HG03060 (cell line): ENCODE data around the gene TTPAL.

Source experiments
- ATAC-seq: cut with Tn5 transposase; IDR thresholded peaks from one replicate; pipeline ENCODE4 v1.9.1; 2021; ENCODE audit warnings: low read depth, moderate number of reproducible peaks; ENCODE audit not compliant: unreplicated experiment

The TTPAL gene

GRCh38 chr20:44475694-44476560 lies at the start of gene TTPAL:
Gene TTPAL (plus strand): TSS chr20:44475874. CDS start chr20:44480000, 4,126 bp downstream.
- peak; percentile 54 for ATAC-seq

DNA sequence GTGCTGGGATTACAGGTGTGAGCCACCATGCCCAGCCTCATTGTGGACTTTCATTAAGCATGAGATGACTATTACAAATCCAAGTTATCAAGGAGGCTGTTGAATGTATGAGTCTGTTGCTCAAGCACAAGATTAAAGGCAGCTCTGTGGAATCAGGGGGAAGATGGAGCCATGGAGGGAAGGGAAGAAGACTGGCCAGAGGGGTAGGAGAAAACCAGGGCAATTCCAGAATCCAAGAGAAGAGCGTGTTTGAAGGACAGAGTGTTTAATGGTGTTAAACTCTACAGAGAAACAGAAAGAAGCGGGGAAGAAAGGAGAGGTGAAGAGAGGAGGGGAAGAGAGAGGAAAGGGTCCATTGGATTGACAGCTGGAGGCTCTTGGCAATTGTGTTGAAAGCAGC lies 49.8 kb upstream of the TTPAL start:
- no peak for ATAC-seq

DNA sequence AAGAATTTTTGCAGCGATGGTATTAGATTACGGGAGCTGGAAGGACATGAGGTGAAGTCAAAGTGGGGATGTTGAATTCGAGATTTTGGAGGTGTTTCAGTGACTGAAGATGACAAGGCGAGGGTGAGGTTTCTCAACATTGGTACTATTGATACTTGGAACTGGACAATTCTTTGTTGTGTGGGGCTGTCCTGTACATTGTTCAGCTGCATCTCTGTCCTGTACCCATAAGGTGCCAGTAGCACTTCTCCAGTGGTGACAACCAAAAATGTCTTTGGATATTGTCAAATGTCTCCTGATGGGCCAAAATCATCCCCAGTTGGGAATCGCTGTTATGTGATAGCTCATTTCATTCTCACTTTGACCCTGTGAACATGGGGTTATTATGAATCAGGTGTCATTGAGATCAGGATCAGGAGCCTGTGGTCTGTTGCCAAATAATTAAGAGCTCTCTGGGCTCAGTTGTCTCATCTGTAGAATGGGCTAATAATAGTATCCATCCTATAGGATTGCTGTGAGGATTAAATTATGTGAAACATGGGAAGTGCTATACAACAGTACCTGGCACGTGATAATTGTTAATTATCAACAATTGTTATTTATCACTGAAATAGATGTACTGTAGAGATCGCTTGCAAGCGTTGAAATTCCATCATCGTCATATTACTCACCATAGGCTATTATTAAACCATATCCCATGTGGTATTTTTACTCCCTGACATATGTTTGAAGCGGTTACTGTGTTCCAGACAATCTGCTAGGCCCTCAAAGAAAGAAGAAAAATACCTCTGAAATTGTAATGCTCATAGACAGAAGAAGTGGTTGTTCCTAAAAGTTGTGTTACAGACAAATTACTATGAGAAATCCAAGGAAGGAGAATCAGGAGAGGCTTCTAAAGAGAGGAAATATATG lies 48.5 kb upstream of the TTPAL start:
- ATAC-seq, result no peak

GRCh38 chr20:44427804-44428173 lies 47.9 kb upstream of the TTPAL start:
- ATAC-seq, result no peak

GRCh38 chr20:44428174-44429016 lies 47.3 kb upstream of the TTPAL start:
- no peak for ATAC-seq

- no peak for ATAC-seq
Observed at GRCh38 chr20:44429017-44429339, 46.7 kb upstream of the TTPAL start.

GRCh38 chr20:44429419-44430269 lies 46.0 kb upstream of the TTPAL start:
- no peak for ATAC-seq

DNA sequence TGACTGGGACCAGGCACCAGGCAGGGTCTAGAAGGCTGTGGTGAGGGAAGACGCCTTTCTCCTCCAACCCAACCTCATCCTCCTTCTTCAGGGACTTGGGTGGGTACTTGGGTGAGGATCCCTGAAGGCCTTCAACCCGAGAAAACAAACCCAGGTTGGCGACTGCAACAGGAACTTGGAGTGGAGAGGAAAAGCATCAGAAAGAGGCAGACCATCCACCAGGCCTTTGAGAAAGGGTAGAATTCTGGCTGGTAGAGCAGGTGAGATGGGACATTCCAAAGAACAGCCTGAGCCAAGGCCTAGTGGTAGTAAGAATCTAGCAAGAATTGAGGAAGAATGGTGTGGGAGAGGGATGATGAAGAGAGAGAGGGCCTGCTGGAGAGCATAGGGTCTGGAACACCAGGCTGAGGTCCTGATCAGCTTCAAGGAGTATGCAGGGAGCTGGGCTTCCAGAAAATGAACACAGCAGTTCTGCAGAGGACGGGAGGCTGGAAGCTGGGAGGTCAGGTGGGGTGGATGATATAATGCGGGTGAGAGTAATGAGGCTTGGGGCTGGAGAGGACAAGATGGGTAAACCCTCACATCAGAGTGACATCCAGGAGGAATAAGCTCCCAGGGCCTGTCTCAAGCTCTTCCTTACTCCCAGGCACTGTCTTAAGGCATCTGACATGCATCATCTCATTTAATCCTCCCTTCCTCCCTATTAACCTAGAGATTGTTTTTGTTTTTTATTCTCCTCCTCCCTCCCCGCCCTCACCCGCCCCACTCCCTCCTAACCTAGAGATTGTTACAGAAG lies 45.2 kb upstream of the TTPAL start:
- no peak for ATAC-seq

- ATAC-seq, result no peak
Observed at GRCh38 chr20:44431118-44431501, 44.6 kb upstream of the TTPAL start.

- ATAC-seq, result no peak
Observed at GRCh38 chr20:44431502-44432234, 44.0 kb upstream of the TTPAL start.

DNA sequence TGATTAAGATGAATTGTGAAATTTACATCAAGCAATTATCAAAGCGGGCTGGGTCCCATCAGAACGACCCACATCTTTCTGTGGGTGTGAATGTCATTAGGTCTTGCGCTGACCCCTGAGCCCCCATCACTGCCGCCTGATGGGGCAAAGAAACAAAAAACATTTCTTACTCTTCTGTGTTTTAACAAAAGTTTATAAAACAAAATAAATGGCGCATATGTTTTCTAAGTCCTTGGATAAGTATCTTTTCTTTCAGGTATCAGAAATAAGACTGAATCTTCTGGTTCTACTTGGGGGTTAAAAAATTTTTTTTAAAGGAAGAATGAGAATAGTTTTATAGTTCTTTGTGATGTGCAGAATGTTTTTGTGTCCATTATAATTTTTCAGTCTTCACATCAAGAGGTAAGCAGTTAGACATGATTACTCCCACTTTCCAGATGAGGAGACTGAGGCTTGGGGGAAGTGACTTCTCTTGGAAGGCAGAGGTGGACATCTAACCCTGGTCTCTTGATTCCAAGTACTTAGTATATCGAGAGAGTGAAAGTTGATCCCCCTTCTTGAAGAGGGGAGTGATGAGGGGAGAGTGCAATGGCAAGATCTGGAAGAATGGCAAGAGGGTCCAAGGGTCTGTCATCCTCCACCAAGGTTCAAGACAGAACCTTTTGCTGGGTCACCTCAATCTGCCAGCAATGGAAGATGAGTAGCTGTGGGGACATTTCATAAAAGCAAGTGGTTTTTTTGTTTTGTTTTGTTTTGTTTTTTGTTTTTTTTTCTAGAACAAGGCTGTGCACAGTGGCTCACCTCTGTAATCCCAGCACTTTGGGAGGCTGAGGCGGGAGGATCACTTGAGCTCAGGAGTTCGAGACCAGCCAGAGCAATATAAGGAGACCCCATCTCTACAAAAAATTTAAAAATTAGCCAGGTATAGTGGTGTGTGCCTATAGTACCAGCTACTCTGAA lies 42.8 kb upstream of the TTPAL start:
- ATAC-seq, result no peak

DNA sequence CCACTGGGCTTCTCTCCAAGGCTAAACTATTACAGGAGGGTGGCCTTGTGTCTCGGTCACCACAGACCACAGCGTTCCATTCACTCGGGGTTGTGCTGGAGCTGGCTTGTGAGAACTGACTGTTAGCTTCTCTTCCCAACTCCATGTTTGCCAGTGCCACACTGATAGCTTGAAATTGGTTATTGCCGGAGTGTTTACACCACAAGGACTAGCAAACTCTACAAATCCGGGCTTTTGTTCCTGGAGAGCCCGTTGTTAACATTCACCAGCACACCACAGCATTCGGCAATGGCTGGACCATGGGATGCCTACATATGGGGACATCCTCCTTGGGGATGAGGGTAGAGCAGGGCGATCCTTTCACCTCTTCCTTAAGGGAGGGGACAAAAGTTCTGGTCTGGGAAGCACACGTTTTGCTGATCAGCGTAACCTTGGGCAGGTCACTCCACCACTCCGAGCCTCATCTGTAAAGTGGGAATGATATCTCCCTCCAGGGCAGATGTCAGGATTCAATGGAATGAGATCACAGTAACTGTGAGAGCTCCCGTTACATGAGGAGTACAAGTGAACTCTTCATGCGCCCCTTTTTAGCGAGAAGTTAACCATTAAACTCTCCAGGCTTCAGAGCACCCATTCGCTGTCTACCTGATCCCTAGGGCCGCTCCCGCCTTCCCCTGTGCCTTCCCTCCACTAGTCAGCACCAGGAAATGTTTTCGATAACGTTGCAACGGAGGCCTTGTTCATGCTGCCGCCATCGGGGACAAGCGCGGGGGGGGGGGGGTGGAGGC lies 41.7 kb upstream of the TTPAL start:
- no peak for ATAC-seq

- ATAC-seq, result no peak
Observed at GRCh38 chr20:44435630-44436335, 39.9 kb upstream of the TTPAL start.

- ATAC-seq, result no peak
Observed at GRCh38 chr20:44436393-44436792, 39.3 kb upstream of the TTPAL start.

DNA sequence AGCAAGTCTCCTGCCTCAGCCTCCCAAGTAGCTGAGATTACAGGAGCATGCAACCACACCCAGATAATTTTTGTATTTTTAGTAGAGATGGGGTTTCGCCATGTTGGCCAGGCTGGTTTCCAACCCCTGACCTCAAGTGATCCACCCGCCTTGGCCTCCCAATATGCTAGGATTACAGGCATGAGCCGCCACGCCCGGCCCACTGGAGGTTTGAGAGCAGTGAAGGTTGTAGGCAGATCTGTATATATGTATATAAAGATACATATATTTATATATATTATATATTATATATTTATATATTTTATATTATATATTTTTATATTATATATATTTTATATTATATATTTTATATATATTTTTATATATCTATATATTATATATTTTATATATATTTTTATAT lies 38.2 kb upstream of the TTPAL start:
- ATAC-seq, result no peak

DNA sequence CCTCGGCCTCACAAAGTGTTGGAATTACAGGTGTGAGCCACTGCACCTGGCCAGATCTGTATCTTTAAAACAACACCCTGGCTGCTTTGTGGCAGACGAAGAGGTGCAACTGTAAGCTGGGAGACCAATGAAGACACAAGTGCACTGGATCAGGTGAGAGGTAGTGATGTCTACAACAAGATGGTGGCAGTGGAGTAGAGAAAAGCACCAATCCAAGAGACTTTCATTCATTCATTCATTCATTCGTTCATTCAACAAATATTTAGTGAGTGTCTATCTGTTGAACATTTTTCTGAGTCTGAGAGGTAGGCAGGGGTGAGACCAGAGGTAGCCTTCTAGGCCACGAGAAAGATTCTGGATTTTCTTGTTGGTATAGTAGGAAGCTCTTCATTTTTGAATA lies 36.9 kb upstream of the TTPAL start:
- no peak for ATAC-seq
